Measurements from ENCODE around the gene TMCC1.
"Not testable (repeated sequence)": the region's sequence is repeated elsewhere in the genome, so short reads cannot be mapped to it uniquely, and the experiment has no call there.

The TMCC1 gene

DNA sequence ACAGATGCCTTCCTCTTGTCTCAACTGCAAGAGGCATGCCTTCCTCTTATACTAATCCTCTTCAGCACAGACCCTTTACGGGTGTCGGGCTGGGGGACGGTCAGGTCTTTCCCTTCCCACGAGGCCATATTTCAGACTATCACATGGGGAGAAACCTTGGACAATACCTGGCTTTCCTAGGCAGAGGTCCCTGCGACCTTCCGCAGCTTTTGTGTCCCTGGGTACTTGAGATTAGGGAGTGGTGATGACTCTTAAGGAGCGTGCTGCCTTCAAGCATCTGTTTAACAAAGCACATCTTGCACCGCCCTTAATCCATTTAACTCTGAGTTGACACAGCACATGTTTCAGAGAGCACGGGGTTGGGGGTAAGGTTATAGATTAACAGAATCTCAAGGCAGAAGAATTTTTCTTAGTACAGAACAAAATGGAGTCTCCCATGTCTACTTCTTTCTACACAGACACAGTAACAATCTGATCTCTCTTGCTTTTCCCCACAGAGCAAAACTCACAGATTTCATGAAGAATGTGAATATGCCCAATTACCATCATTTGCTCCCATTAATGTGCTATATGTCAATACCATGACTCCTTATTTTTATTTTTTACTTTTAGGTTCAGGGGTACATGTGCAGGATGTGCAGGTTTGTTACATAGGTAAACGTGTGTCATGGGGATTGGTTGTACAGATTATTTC, 251.8 kb downstream of the TMCC1 start:
- DNase-seq = not testable (repeated sequence)

- not testable (repeated sequence) for DNase-seq
These were observed 252.5 kb downstream of the TMCC1 start for GRCh38 chr3:129640985-129641384.

DNA sequence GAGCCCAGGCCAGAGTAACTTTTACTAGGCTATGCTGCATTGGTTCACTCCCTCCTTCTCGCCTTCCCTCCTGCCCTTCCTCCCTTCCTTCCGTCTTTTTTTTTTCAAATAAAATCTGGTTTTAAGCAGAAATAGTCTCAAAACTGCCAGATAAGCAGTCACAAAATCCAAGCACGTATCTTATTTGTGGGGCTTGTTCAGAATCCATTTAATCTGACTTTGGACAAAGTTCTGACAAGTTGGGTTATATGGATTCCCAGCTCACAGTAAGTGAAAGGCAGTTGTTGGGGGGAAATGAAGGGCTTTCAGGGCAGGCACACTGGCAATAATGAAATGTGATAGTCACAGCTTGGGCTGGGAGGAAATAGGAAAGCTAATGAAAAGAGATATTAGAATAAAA, 255.0 kb downstream of the TMCC1 start:
- DNase-seq = no peak

DNA sequence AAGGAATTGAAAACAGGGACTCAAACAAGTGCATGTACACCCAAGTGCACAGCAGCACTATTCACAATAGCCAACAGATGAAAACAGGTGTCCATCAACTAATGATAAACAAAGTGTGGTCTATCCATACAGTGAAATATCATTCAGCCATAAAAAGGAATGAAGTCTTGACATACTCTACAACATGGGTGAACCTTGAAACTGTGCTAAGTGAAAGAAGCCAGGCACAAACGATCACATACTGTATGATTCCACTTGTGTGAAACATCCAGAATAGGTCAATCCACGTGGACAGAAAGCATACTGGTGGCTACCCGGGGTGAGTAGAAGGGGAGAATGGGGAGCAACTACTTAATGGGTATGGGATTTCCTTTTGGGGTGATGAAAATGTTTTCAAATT, 257.4 kb downstream of the TMCC1 start:
- no peak for DNase-seq

GRCh38 chr3:129635656-129636055, 257.9 kb downstream of the TMCC1 start:
- DNase-seq = no peak

DNA sequence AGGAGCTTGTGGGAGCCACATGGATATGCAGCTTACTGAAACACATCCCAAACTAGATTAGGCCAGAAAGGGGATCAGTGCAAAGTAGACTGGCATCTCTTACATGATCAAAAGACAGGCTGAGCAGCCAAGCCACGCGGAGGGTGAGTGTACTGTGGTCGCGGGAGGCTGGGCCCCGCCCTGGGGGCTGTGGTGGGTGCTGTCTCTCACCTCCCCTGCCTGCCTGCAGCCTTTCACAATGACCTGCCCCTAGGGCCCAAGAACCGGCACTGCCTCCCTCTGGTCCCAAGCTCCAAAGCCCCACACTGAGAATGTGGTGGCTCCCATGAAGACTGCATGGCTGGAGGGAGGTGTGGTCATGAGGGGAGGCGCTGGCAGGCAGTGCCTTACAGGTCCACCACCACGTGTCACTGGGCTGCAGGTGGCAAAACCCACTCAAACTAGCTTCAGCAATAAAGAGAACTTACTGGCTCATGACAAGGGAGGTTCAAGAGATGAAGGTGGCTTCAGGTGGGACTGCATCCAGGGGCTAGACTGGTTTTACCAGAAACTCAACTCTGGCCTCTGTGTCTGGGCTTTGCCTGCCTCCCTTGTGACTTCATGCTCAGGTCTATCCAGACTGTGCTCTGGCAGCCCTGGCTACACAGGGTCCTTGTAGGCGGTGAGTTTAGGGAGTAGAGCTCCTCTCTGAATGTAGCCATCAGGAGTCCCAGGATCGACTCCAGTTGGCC, 259.6 kb downstream of the TMCC1 start:
- DNase-seq = no peak

- no peak for DNase-seq
These were observed 260.5 kb downstream of the TMCC1 start for GRCh38 chr3:129632977-129633376.

- DNase-seq = no peak
These were observed 261.0 kb downstream of the TMCC1 start for GRCh38 chr3:129632556-129632955.

DNA sequence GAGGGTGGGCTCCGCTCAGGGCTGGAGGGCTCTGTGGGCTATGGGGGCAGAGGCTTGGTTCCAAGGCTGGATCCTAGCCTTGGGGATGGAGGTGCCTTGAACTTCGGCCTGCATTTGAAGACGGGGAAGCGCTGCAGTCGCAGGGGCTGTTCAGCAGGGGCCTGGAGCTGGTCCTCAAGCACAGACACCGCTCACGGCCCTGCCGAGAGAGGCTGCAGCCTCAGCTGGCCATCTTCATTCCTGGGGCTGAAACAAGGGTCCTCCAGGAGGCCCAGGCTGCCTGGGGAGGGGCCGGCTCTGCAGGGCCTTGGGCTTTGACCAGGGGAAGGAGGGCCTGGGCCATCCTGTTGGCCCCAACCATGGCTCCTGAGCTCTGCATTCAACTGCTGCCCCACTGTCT, 261.5 kb downstream of the TMCC1 start:
- DNase-seq = no peak

DNA sequence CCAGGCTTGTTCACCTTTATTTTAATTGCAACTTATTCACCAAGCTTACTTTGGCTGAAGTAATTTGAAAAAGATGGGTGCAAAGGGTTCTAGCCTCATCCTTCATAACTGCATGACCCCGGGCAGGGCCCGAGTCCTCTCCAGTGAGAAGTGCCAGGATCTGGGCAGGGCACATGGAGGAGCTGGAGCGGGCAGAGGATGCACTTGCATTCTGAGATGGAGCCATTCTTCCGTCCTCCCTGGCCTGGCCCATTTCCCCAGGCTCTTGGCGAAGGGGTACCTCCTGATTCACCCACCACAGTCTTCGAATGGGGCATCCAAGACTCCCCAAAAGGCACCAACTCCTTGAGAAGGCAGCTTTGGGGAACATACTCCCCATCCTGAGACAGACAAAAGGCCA, 264.5 kb downstream of the TMCC1 start:
- no peak for DNase-seq

DNA sequence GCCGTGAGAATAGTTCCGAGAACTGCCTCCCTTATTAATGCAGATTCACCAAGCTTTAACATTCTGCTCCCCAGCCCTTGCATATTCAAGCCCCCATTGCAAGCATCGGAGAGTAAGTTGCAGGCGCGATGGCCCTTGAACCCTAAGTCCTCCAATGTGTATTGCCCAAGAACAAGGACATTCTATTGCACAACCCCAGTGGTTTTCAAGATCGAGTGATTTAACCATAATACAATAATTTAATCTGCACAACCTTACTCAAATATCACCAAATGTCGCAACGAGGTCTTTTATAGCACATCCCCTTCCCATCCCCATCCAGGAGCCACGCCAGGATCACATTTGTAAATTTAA, 265.4 kb downstream of the TMCC1 start:
- no peak for DNase-seq

- no peak for DNase-seq
These were observed 266.0 kb downstream of the TMCC1 start for GRCh38 chr3:129627350-129628168.

DNA sequence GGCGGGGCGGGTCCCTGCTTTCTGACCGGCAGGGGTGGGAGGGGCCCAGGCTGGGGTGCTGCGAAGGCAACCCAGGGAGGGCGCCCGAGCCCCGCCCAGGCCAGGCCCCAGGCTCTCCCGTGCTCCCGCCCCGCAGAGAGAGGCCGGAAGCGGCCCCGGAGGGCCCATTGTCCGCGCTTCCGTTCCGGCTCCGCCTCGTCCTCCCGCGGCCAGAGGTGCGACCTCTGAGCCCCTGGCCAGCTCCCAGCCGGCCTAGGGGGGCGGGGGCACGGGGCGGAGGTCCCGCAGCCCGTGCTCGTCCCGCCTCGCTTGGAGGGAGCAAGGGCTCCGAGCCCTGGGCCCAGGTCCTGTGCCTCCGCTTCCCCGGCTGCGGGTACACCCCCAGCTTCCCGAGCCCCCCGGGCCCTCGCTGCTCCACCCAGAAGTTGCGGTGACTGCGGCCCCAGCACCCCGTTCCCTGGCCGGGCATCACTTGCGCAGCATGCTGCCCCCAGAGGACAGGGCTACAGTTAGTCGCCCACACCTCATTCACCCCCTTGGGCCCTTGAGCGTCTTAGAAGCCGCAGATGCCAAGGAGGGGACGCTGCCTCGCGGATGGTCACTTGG, 266.7 kb downstream of the TMCC1 start:
- peak; percentile 38 for DNase-seq

DNA sequence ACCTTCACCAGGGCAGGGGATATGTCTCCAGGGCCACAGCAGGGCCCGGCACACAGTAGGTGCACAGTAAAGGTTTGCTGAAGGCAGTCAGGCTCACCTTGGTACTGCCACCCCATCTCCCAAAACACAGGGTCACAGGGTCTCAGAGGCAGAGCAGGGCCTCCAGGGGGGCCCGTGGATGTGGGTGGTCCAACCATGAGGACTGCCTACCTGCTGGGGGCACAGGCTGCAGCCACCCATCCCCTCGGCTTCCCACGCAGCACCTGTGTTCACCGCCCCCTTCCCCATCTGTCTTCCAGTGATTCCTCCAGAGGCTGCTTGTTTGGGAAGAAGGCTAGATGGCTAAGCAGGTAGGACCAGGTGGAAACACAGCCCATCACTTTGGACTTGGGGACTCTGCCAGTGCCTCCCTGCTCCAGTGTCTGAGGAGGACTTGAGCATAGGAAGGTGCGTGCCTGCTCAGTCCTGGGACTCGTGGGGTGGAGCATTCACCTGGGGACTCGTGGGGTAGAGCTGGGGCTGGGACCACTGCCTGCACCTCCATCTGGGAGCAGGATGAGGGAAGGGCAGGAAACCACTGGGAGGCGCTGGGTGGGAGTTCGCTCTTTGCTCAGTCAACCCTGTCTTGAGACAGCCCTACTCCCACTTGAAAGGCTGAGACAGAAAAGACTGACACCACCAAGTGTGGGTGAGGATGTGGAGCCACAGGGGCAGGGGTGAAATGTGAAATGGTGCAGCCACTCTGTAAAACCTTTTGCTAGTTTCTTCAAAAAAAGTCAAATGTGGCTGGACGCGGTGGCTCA, 268.2 kb downstream of the TMCC1 start:
- DNase-seq = no peak

DNA sequence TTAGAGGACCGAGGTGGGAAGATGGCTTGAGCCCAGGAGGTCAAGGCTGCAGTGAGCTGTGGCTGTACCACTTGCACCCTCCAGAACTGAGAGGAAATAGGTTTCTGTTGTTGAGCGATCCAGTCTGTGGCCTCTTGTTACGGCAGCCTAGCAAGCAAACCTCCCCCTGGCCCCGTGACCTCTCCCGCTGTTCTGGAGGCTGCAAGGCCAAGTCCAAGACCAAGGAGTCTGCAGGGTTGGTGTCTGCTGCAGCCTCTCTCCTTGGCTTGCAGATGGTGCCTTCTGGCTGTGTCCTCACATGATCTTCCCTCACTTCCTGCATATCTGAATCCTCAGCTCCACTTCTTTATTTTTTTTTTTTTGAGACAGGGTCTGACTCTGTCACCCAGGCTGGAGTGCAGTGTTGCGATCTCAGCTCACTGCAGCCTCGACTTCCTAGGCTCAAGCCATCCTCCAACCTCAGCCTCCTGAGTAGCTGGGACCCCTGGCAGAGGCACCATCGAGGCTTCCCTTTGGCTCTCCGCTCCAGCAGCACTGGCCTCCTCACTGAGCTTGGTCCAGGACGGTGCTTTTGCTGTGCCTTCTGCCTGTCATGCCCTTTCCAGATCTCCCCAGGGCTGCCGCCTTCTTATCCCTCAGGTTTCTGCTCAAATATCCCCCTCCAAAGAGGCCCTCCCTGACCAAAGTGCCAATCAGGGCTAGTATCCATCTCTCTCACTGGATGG, 269.0 kb downstream of the TMCC1 start:
- DNase-seq = no peak

DNA sequence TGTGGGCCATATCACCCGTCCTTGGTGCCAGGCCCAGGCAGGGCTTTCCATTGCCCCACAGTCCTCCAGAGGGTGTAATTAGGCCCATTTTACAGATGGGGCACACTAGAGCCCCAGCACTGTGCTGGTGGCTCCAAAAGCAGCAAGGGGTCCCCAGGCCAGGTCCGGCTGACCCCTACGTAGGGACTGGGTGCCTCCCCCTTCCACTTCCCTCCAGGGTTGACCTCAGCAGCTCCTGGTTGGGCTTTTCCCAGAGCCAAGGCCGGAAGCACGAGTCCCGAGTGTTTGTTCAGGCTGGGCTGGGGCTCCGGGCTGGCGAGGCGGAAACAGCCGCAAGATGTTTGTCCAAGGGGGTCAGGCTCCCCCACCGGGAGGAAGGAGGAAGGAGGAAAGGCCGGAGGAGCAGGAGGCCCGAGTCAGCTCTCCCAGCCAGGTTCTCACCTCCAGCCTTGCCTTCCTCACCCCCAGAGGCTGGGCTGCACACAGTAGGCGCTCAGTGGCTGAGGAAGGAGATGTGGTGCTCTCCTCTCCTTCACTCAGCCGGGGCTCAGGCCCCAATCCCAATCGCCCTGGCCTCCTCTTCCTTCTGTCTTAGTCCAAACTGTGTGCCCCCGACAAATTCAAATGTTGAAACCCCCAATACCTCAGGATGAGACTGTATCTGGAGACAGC, 269.9 kb downstream of the TMCC1 start:
- DNase-seq = no peak

DNA sequence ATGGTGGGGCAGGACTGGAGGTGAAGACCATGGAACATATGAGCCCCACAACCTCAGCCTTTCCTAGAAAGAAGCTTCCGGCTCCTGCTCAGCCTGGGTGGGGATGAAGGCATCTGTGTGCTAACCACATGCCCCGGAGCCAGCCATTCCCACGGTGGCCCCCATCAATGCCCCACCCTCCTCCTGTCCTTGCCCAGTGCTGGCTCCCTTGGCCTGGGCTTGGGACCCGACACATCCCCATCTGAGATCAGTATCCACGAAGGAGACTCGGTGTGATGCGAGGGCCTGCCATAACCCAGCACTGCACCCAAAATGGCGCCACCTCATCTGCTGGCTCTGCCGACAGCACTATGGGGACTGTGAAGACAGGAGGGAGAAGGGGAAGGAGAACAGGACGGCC, 270.6 kb downstream of the TMCC1 start:
- no peak for DNase-seq

DNA sequence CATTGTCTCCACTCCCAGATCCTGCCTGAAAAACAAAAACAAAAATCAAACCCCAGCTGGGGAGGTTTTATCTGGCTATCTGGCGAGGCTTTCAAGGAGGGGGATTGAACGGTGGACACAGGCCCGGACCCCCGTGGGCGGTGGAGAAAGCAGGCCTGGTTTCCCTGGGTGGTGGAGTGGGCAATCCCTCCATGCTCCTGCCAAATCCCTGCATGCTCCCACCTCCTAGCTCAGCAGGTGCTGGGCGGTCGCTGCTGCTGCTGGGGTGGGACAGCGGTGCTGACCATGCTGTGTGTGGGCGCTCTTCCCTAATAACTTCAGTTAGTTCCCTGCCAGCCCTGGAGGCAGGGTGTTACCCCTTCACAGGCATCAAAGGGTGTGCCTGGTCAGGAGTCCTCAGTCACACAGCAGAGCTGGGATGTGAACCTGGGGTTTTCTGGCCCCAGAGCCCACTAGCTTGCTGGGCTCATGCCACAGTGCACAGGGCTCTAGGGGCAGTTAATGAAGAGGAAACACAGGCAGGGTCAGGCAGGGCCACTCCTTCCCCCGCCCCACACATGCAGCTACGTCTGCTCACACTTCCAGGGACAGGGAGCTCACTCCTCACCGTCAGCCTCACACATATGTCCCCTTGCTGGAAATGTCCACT, 271.2 kb downstream of the TMCC1 start:
- DNase-seq = no peak

- DNase-seq = no peak
These were observed 271.8 kb downstream of the TMCC1 start for GRCh38 chr3:129621626-129622225.

DNA sequence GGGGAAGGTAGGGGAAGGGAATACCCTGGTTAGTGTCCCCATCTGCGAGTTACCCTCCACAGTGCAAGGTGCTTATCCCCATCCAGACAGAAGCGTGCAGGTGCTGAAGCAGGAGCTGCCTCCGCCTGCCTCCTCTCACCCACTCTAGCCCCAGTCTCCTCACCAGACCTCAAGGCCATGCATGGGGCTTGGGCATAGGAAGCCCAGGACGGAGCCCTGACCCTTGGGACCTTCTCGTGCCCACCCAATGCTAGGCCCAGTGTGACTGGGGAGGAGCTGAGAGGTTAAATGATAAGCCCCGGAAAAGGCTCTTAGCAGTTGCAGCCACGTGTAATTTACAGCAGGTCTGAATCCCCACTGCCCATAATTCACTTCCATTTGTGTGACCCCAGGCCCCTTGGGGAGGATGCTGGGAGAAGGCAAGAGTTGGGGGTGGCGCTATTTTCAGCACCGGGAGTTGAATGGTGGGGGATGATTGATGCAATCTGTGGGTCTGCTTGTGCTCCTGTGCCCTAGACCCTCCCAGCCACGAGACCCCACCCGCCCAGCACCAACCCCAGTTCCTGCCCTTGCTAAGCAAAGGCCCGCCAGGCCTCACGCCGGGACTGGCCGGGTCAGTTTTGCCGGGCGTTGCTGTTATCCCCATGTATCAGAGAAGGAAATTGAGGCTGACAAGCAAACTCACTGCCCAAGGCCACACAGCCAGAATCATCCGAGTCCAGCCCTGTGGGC, 272.5 kb downstream of the TMCC1 start:
- DNase-seq = no peak
